ENCODE data around the gene NAXE.
"Not testable (repeated sequence)": the region's sequence is repeated elsewhere in the genome, so short reads cannot be mapped to it uniquely, and the experiment has no call there.

The NAXE gene

DNA sequence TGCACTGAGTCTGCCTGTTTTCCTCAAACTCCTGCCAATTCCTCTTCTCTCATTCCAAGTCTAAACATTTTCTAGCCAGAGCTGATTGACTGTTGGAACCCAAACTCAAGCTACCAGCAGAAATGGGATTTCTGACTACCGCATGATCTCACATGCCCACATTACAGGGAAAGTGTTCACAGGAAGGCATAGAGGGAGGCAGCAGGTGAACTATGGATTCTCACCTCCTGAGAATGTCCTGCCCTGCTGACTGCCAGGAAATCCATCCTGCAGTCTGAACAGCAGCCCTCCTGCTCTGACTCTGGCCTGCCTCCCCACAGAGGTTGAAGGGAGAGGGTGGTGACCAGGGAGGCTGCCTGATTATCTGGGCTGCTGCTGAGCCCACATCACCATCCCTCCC is 41.7 kb upstream of the NAXE start:
- DNase-seq (ENCODE audit: low read depth), result no peak
- H3K4me3 ChIP-seq (ENCODE audit: low read length), result no peak overlapping the region
- TF ChIP-seq, protein P1, sequence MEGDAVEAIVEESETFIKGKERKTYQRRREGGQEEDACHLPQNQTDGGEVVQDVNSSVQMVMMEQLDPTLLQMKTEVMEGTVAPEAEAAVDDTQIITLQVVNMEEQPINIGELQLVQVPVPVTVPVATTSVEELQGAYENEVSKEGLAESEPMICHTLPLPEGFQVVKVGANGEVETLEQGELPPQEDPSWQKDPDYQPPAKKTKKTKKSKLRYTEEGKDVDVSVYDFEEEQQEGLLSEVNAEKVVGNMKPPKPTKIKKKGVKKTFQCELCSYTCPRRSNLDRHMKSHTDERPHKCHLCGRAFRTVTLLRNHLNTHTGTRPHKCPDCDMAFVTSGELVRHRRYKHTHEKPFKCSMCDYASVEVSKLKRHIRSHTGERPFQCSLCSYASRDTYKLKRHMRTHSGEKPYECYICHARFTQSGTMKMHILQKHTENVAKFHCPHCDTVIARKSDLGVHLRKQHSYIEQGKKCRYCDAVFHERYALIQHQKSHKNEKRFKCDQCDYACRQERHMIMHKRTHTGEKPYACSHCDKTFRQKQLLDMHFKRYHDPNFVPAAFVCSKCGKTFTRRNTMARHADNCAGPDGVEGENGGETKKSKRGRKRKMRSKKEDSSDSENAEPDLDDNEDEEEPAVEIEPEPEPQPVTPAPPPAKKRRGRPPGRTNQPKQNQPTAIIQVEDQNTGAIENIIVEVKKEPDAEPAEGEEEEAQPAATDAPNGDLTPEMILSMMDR (conservative IDR thresholded peaks at IDR 0.05; ENCODE audit: low read depth, low read length), result no peak

DNA sequence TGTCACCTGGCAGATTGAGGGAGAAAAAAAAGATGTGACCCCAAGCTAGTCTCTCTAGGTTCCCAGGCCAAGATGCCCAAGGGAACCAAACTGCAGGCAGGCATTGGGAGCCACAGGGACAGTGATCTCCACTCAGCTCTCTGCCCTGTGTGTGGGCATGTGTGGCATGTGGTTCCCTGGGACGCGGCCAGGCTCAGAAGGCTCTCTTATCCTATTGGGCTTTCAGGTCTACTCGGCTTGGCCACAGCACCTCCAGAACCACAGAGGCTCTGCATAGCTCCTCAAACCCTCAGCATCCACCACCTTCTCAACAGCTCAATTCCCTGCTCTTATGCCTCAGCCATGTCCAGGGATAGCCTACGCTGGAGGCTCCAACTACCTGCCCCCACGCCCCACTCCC is 41.2 kb upstream of the NAXE start:
- TF ChIP-seq, protein P1 (conservative IDR thresholded peaks at IDR 0.05; ENCODE audit: low read depth, low read length), result no peak
- DNase-seq (ENCODE audit: low read depth), result no peak
- H3K4me3 ChIP-seq (ENCODE audit: low read length), result no peak overlapping the region

DNA sequence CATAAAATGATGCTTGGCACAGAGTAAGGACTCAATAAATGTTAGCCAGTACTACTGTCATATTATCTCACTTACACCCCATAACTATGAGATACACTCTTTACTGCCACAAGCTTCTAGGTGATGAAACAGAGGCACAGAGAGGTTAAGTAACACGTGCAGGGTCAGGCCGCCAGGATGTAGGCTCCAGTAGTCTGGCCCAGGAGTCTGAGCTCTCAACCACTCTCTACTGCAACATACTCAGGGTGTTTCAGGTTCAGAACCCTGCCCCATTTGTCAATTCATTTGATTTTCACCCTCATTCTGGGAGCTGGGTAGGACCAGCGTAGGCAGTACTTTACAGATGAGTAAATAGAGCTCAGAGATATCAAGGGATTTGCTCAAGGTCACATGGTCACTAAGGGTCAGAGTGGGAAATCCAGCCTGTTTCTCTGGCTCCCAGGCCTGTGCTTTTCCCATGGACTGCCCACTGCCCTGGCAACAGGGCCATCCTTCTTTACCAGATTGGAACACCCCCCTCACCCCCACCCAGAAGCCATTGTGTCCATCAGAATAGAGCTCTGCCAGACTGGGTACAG is 40.4 kb upstream of the NAXE start:
- TF ChIP-seq, protein P1 (conservative IDR thresholded peaks at IDR 0.05; ENCODE audit: low read depth, low read length), result no peak
- no peak overlapping the region for H3K4me3 ChIP-seq (ENCODE audit: low read length)
- DNase-seq (ENCODE audit: low read depth), result no peak

DNA sequence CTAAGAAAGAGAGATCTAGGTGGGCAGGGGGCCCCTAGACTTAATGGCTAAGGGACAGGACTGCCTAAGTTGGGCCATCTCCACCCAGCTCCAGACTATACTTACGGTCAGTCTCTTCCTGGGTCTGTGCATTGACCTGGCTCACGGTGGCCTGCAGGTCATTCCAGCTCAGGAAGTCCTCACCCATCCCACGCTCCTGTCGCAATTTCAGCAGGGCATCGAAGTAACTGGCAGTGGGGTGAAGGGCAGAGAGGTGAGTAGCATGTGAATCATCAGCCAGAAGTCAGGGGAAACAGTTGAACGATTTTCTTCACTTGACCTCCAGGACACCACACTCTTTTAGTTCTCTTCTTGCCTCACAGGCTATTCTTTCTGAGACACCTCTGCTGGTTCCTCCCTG is 39.7 kb upstream of the NAXE start:
- H3K4me3 ChIP-seq (ENCODE audit: low read length), result no peak overlapping the region
- TF ChIP-seq, protein P1 (conservative IDR thresholded peaks at IDR 0.05; ENCODE audit: low read depth, low read length), result no peak
- no peak for DNase-seq (ENCODE audit: low read depth)

DNA sequence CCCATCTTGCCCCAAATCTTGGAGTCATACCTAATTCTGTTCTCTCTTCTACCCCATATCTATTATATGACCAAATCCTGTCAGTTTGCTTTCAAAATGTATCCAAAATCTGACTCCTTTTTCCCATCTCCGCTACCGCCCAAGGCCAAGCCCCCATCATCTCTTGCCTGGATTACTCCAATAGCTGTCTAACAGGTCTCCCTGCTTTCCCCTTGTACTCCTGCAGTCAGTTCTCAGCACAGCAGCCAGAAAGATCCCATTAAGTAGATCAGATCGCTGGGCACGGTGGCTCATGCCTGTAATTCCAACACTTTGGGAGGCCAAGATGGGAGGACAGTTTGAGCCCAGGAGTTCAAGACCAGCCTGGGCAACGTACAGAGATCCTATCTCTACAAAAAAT is 39.1 kb upstream of the NAXE start:
- H3K4me3 ChIP-seq (ENCODE audit: low read length), result no peak overlapping the region
- TF ChIP-seq, protein P1 (conservative IDR thresholded peaks at IDR 0.05; ENCODE audit: low read depth, low read length), result no peak
- DNase-seq (ENCODE audit: low read depth), result no peak

DNA sequence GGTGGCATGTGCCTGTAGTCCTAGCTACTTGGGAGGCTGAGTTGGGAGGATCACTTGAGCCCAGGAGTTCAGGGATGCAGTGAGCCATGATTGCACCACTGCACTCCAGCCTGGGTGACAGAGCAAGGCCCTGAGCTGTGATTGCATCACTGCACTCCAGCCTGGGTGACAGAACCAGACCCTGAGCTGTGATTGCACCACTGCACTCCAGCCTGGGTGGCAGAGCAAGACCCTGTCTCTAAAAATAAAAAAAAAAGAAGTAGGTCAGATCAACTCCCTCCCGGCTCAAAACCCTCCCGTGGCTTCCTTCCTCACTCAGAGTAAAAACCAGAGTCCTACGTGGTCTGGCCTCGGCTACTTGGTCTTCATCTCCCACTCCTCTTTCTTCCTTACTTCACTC is 38.6 kb upstream of the NAXE start:
- DNase-seq (ENCODE audit: low read depth); H3K4me3 ChIP-seq (ENCODE audit: low read length): not testable (repeated sequence)

DNA sequence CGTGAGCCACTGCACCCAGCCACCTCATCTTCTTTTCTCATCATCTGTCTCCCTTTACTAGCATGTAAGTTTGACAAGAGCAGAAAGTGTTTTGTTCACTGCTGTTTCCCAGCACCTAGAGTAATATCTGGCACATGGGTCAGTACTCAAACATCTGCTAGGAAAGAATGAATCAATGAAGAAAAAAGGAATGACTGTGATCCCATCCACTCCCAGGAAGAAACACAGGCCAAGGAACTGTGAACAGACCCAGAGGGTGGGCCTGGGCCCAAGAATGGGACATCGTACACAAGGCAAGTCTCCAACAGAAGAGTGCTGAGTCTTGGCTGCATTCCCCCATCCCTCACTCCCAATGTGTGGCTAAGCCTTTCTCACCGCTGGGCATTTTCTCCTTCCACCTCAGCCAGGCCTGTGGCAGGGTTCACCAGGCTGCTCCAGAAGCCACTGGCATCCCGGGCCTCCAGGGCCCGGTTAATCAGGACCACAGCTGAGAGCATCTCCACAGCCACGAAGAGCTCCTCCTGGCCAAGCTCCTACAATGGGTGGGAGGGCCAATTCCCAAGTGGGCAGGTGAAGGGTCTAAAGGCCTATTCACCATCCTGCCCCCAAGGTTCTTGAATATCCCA is 37.6 kb upstream of the NAXE start:
- H3K4me3 ChIP-seq (ENCODE audit: low read length), result no peak overlapping the region
- no peak for DNase-seq (ENCODE audit: low read depth)
- TF ChIP-seq, protein P1 (conservative IDR thresholded peaks at IDR 0.05; ENCODE audit: low read depth, low read length), result no peak
